SU-DHL-6 (cell line): ENCODE results near the gene IDH1.

ENCODE experiments used
- CTCF ChIP-seq: fragments of 200-600 bp; sonication (generic); IDR thresholded peaks from one replicate; pipeline ENCODE4 v1.5.1; 2017; ENCODE audit warnings: antibody characterized with exemption, mild to moderate bottlenecking, low read length, moderate library complexity; ENCODE audit not compliant: insufficient read depth, poor library complexity, severe bottlenecking
- EZH2phosphoT487 ChIP-seq: fragments of 200-600 bp; sonication (generic), shearing (Covaris generic); conservative IDR thresholded peaks from 2 replicates; pipeline ENCODE4 v1.6.1; 2018; ENCODE audit warnings: mild to moderate bottlenecking, antibody characterized with exemption, low read length, moderate library complexity, mixed read lengths

DNA sequence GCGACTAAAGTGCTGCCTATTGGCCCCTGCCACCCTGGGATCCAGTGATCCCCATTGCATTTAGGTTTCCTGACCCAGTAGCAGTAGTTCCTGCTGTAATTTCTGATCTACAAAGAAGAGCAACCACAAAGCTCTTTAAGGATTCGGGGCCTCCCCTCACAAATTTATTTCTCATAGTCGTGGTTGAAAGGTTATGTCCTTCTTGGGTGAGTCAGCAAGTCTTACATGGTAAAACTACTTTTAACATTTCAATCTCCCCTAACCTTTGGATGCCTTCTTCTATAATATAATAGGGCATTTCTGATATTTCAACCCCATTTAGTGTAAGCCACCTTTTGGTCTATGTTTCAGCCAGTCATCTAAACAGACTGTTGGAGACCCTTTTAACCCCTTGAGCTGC is 26.1 kb upstream of the IDH1 start:
- TF ChIP-seq CTCF = no peak
- TF ChIP-seq EZH2phosphoT487 = no peak
